BJ (cell line): ENCODE data around the gene PIGK. TPM values are rescaled to one million over a fixed set of nuclear protein-coding genes. Genes with fewer than 3 reads are reported as not detected.
"Not testable (repeated sequence)": the region's sequence is repeated elsewhere in the genome, so short reads cannot be mapped to it uniquely, and the experiment has no call there.

Source experiments
- CTCF ChIA-PET: fragments of 350-600 bp; formaldehyde crosslinking; extraction: SDS; loops from one replicate; lab custom pipeline; 2021; ENCODE audit warnings: antibody characterized with exemption, inconsistent platforms; lab: Yijun Ruan, JAX
- POLR2A ChIA-PET: fragments of 300-600 bp; sonication (Branson Sonifier 250); formaldehyde crosslinking; extraction: SDS; loops from one replicate; lab custom pipeline; 2021; ENCODE audit warnings: antibody characterized with exemption; lab: Charles Lee
- DNase-seq: peaks from one replicate; pipeline ENCODE4 v3.0.0-alpha.2; 2011; ENCODE audit warnings: low read depth
- H3K27me3 ChIP-seq: 2 replicates; pipeline ENCODE4 v1.6.0; 2011; ENCODE audit warnings: low read length; ENCODE audit not compliant: control insufficient read depth, insufficient read depth
- H3K36me3 ChIP-seq: 2 replicates; pipeline ENCODE4 v1.5.1; 2011; ENCODE audit warnings: low read length; ENCODE audit not compliant: control insufficient read depth, insufficient read depth
- H3K4me3 ChIP-seq: 2 replicates; pipeline ENCODE4 v1.5.1; 2011; ENCODE audit warnings: low read depth, mild to moderate bottlenecking, control low read depth, low read length
- CTCF ChIP-seq: IDR thresholded peaks from 2 replicates; pipeline ENCODE4 v1.5.1; 2011; ENCODE audit warnings: low read depth, mild to moderate bottlenecking, control low read depth, inconsistent platforms, low read length, moderate library complexity; ENCODE audit not compliant: insufficient read depth
- polyA plus RNA-seq: library from polyadenylated mRNA; depleted of rRNA; stranded (reverse); fragments of >200 nt; gene quantifications from 2 replicates; pipeline ENCODE4 v1.2.3, GENCODE V29; 2011

The PIGK gene
- polyA plus RNA-seq, 1 experiment, result 12.7 TPM

GRCh38 chr1:77222496-77222895, 3.3 kb upstream of the PIGK start:
- no peaks in the 10 kb centered on the region for H3K27me3 ChIP-seq
- CTCF ChIA-PET, result no interaction called here
- no peak for DNase-seq
- no peak overlapping the region for H3K4me3 ChIP-seq
- H3K36me3 ChIP-seq, result no peaks in the 10 kb centered on the region
- no peak for TF ChIP-seq CTCF
- POLR2A ChIA-PET, result no interaction called here

- Histone ChIP-seq H3K4me3 (no peak overlapping the region), H3K27me3 (no peaks in the 10 kb centered on the region), H3K36me3 (no peaks in the 10 kb centered on the region)
- no peak for TF ChIP-seq CTCF
- no peak for DNase-seq
- POLR2A ChIA-PET, result no interaction called here
- CTCF ChIA-PET, result no interaction called here
Measured at GRCh38 chr1:77220687-77221463, 1.6 kb upstream of the PIGK start.

- POLR2A ChIA-PET, result interaction anchor here (0.5 to 0.6 kb wide), 2 partner anchors 271 to 434 kb away, joined by 3 read pairs; no protein-coding TSS in a partner anchor
- no peak for TF ChIP-seq CTCF
- no peak for DNase-seq
- Histone ChIP-seq H3K27me3 (no peaks in the 10 kb centered on the region), H3K36me3 (no peaks in the 10 kb centered on the region), H3K4me3 (peak overlapping the region; percentile 94)
- CTCF ChIA-PET, result interaction anchor here (0.9 to 2.0 kb wide), 4 partner anchors 11 to 318 kb away, joined by 3 to 9 read pairs (median 3); no protein-coding TSS in a partner anchor
Measured at GRCh38 chr1:77218477-77219165, 609 bp downstream of the PIGK start.

GRCh38 chr1:77204043-77204442, 15.2 kb downstream of the PIGK start:
- CTCF ChIA-PET, H3K36me3 ChIP-seq, POLR2A ChIA-PET, H3K27me3 ChIP-seq, DNase-seq, H3K4me3 ChIP-seq: not testable (repeated sequence)

- TF ChIP-seq CTCF, result no peak
- POLR2A ChIA-PET, result no interaction called here
- H3K4me3 ChIP-seq, result no peak overlapping the region
- H3K27me3 ChIP-seq, result no peaks in the 10 kb centered on the region
- CTCF ChIA-PET, result interaction anchor here (0.8 to 1.1 kb wide), 3 partner anchors 9 to 36 kb away, joined by 3 read pairs; no protein-coding TSS in a partner anchor
- no peak for DNase-seq
- no peaks in the 10 kb centered on the region for H3K36me3 ChIP-seq
Measured at GRCh38 chr1:77202751-77203150, 16.5 kb downstream of the PIGK start.
